Upper lobe of left lung (tissue), 6 donors: ENCODE results near the gene MXD3. TPM values are rescaled to one million over a fixed set of nuclear protein-coding genes. Genes with fewer than 3 reads are reported as not detected.
"Not testable (repeated sequence)": the region's sequence is repeated elsewhere in the genome, so short reads cannot be mapped to it uniquely, and the experiment has no call there.

Source experiments
- ATAC-seq, 2 donors: fragments of 200-7000 bp; cut with Tn5 transposase; one replicate each; pipeline ENCODE4 v1.9.1; 2022; ENCODE audit warnings: mild to moderate bottlenecking in 2 of 2, moderate library complexity in 2 of 2; ENCODE audit not compliant: low FRiP score in 2 of 2
- DNase-seq, 2 donors: peaks; one replicate each; pipeline ENCODE4 v3.0.0-alpha.2; 2019 to 2020
- H3K27ac ChIP-seq, 4 donors: fragments of 200-600 bp; sonication (generic); one replicate each; pipeline ENCODE4 v1.5.1; 2016 to 2019
- H3K27me3 ChIP-seq, 4 donors: fragments of 200-600 bp; sonication (generic); one replicate each; pipeline ENCODE4 v1.5.1; 2017 to 2019
- H3K36me3 ChIP-seq, 4 donors: fragments of 200-600 bp; sonication (generic); one replicate each; pipeline ENCODE4 v1.5.1; 2016 to 2019
- H3K4me1 ChIP-seq, 4 donors: fragments of 200-600 bp; sonication (generic); one replicate each; pipeline ENCODE4 v1.5.1; 2018 to 2019
- H3K4me3 ChIP-seq, 4 donors: fragments of 200-600 bp; sonication (generic); one replicate each; pipeline ENCODE4 v1.5.1; 2017 to 2019; ENCODE audit warnings: mild to moderate bottlenecking in 2 of 4, moderate library complexity in 1 of 4
- H3K9me3 ChIP-seq, 4 donors: fragments of 200-600 bp; sonication (generic); one replicate each; pipeline ENCODE4 v1.5.1; 2018 to 2019
- CTCF ChIP-seq, 6 experiments: fragments of 450-650 bp in 4 of 6; fragments of 200-600 bp in 2 of 6; sonication (generic) in 2 of 6; IDR thresholded peaks; one replicate each; pipeline ENCODE4 v1.5.1; 2016 to 2019; ENCODE audit warnings: antibody characterized with exemption in 6 of 6
- EP300 ChIP-seq, 4 donors: sonication (generic); formaldehyde crosslinking; IDR thresholded peaks; one replicate each; pipeline ENCODE4 v1.5.1; 2017; ENCODE audit warnings: antibody characterized with exemption in 4 of 4, control low read depth in 2 of 4
- POLR2A ChIP-seq, 4 donors: fragments of 450-650 bp; IDR thresholded peaks; one replicate each; pipeline ENCODE4 v1.5.1; 2016 to 2017; ENCODE audit warnings: antibody characterized with exemption in 4 of 4, mild to moderate bottlenecking in 2 of 4
- POLR2AphosphoS5 ChIP-seq, 2 donors: sonication (generic); formaldehyde crosslinking; IDR thresholded peaks; one replicate each; pipeline ENCODE4 v1.5.1; 2017; ENCODE audit warnings: antibody characterized with exemption in 2 of 2
- WGBS, 2 donors: methylation state at CpG; one replicate each; pipeline ENCODE4 v1.1.5; 2017 to 2018; 5-methylcytosine and 5-hydroxymethylcytosine counted together
- total RNA-seq, 6 donors: library from RNA; depleted of rRNA in 4 of 6; stranded (reverse); fragments of >200 nt in 4 of 6; gene quantifications; one replicate each; pipeline versions ENCODE4 v1.1.0 to v1.2.1, GENCODE V29; 2016 to 2021
- donor health status: DM: no; HTN: no; CAD: no; lungs with moderate emphysema.
- donor health status: DM: no; HTN: yes; CAD: no; lungs with severe emphysema.

Gene MXD3
- total RNA-seq, 6 donors from 2014 or later = 8.8 to 29.5 (median 13.6) TPM

- no peak for TF ChIP-seq EP300 (IDR thresholded peaks at IDR 0.05)
- no peak for TF ChIP-seq POLR2AphosphoS5 (IDR thresholded peaks at IDR 0.05)
- no peak for TF ChIP-seq CTCF (IDR thresholded peaks at IDR 0.05)
- TF ChIP-seq POLR2A (IDR thresholded peaks at IDR 0.05) = no peak
- no peak for ATAC-seq
- Histone ChIP-seq H3K27ac (no peak overlapping the region), H3K4me1 (peaks cover 22 to 40% (median 31%) of the 10 kb centered on the region in 4 donors), H3K27me3 (no peaks in the 10 kb centered on the region), H3K9me3 (no peaks in the 10 kb centered on the region), H3K4me3 (no peak overlapping the region), H3K36me3 (peaks cover 4 to 41% (median 9%) of the 10 kb centered on the region in 4 donors)
- no peak for DNase-seq
- 65 to 78% methylated on average over 4 of the region's 4 CpGs for WGBS, 2 donors
Measured at GRCh38 chr5:177346820-177347219, 35.1 kb upstream of the MXD3 start.

DNA sequence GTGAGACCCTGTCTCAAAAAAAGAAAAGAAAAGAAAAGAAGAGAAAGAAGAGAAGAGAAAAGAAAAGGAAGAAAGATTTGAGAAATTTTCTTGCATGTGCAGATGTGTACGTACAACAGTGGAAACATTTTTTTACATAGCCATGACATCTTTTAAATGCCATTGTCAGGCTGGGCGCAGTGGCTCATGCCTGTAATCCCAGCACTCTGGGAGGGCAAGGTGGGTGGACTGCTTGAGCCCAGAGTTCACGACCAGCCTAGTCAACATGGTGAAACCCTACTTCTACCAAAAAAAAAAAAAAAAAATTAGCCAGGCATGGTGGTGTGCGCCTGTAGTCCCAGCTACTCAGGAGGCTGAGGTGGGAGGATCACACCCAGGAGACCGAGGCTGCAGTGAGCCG lies 33.2 kb upstream of the MXD3 start:
- 95 to 97% methylated on average over 6 of the region's 6 CpGs for WGBS, 2 donors
- Histone ChIP-seq H3K4me3 (no peak overlapping the region), H3K36me3 (peaks cover 4 to 53% (median 9%) of the 10 kb centered on the region in 4 donors), H3K27me3 (no peaks in the 10 kb centered on the region), H3K27ac (no peak overlapping the region), H3K4me1 (peaks cover 11 to 26% (median 23%) of the 10 kb centered on the region in 4 donors), H3K9me3 (no peaks in the 10 kb centered on the region)
- TF ChIP-seq POLR2AphosphoS5 (IDR thresholded peaks at IDR 0.05) (no peak), POLR2A (IDR thresholded peaks at IDR 0.05) (no peak), EP300 (IDR thresholded peaks at IDR 0.05) (no peak), CTCF (IDR thresholded peaks at IDR 0.05) (no peak)
- DNase-seq (no peak), ATAC-seq (no peak)

DNA sequence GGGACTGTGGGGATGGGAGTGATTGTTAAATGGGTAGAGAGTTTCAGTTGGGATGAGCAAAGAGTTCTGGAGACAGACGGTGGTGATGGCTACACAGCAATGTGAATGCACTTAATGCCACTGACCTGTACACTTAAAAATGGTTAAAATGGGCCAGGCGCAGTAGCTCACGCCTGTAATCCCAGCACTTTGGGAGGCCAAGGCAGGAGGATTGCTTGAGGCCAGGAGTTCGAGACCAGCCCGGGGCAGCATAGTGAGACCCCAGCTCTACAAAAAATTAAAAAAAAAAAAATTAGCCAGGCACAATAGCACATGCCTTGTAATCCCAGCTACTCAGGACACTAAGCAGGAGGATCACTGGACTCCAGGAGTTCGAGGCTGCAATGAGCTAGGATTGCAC lies 32.1 kb upstream of the MXD3 start:
- no peaks in the 10 kb centered on the region for H3K9me3 ChIP-seq
- H3K4me3 ChIP-seq = no peak overlapping the region
- no peaks in the 10 kb centered on the region for H3K27me3 ChIP-seq
- TF ChIP-seq EP300 (IDR thresholded peaks at IDR 0.05) (no peak), POLR2AphosphoS5 (IDR thresholded peaks at IDR 0.05) (no peak), CTCF (IDR thresholded peaks at IDR 0.05) (no peak), POLR2A (IDR thresholded peaks at IDR 0.05) (no peak)
- DNase-seq (no peak), ATAC-seq (no peak)
- no peak overlapping the region for H3K27ac ChIP-seq
- WGBS, 2 donors = 96 to 98% methylated on average over 6 of the region's 6 CpGs
- H3K36me3 ChIP-seq = peaks cover 4 to 45% (median 13%) of the 10 kb centered on the region in 4 donors
- peaks cover 5 to 26% (median 15%) of the 10 kb centered on the region in 4 donors for H3K4me1 ChIP-seq

GRCh38 chr5:177343000-177343399 lies 31.3 kb upstream of the MXD3 start:
- H3K36me3 ChIP-seq = peaks cover 7 to 49% (median 21%) of the 10 kb centered on the region in 4 donors

GRCh38 chr5:177339107-177339638 lies 27.5 kb upstream of the MXD3 start:
- ATAC-seq (no peak), DNase-seq (no peak)
- no peak for TF ChIP-seq POLR2AphosphoS5 (IDR thresholded peaks at IDR 0.05)
- no peaks in the 10 kb centered on the region for H3K9me3 ChIP-seq
- H3K36me3 ChIP-seq = peaks cover 35 to 72% (median 55%) of the 10 kb centered on the region in 4 donors
- H3K27ac ChIP-seq = peak overlapping the region in 3 of 4 donors; percentile 4 to 65 (median 8)
- 56 to 63% methylated on average over 7 to 11 of the region's 11 CpGs for WGBS, 2 donors
- no peak overlapping the region for H3K4me3 ChIP-seq
- H3K4me1 ChIP-seq = peaks cover 0 to 12% (median 7%) of the 10 kb centered on the region in 4 donors
- H3K27me3 ChIP-seq = no peaks in the 10 kb centered on the region

More at GRCh38 chr5:177343000-177343399, 31.3 kb upstream of the MXD3 start:
- H3K4me3 ChIP-seq, H3K27ac ChIP-seq, DNase-seq, H3K9me3 ChIP-seq, ATAC-seq, H3K27me3 ChIP-seq: not testable (repeated sequence)
- peaks cover 5 to 23% (median 11%) of the 10 kb centered on the region in 4 donors for H3K4me1 ChIP-seq
- WGBS, 2 donors = 95 to 97% methylated on average over 14 of the region's 14 CpGs
